ENCODE measurements around the gene HKDC1. TPM values are rescaled to one million over a fixed set of nuclear protein-coding genes. Genes with fewer than 3 reads are reported as not detected.

Gene HKDC1
- total RNA-seq, 1 experiment from 2014 or later = 35.3 TPM

- DNase-seq (ENCODE audit: low spot score) = no peak
These were observed 3.5 kb upstream of the HKDC1 start for GRCh38 chr10:69216577-69217118.

- DNase-seq (ENCODE audit: low spot score) = peak; percentile 98
These were observed 2.9 kb upstream of the HKDC1 start for GRCh38 chr10:69217119-69217754.

- no peak for DNase-seq (ENCODE audit: low spot score)
These were observed 1.3 kb upstream of the HKDC1 start for GRCh38 chr10:69218831-69219230.

- no peak for DNase-seq (ENCODE audit: low spot score)
These were observed 375 bp downstream of the HKDC1 start for GRCh38 chr10:69220507-69220906.

GRCh38 chr10:69222157-69223027 lies 2.3 kb downstream of the HKDC1 start:
- DNase-seq (ENCODE audit: low spot score) = peak; percentile 95

- DNase-seq (ENCODE audit: low spot score) = no peak
These were observed 2.9 kb downstream of the HKDC1 start for GRCh38 chr10:69223028-69223342.

GRCh38 chr10:69224862-69225657 lies 4.9 kb downstream of the HKDC1 start:
- DNase-seq (ENCODE audit: low spot score) = peak; percentile 62

- no peak for DNase-seq (ENCODE audit: low spot score)
These were observed 5.5 kb downstream of the HKDC1 start for GRCh38 chr10:69225681-69226080.

- DNase-seq (ENCODE audit: low spot score) = no peak
These were observed 6.9 kb downstream of the HKDC1 start for GRCh38 chr10:69226919-69227450.

- DNase-seq (ENCODE audit: low spot score) = no peak
These were observed 8.0 kb downstream of the HKDC1 start for GRCh38 chr10:69228151-69228550.

GRCh38 chr10:69229616-69229916 lies 9.4 kb downstream of the HKDC1 start:
- no peak for DNase-seq (ENCODE audit: low spot score)

GRCh38 chr10:69230128-69230527 lies 10.0 kb downstream of the HKDC1 start:
- DNase-seq (ENCODE audit: low spot score) = no peak

GRCh38 chr10:69232252-69232651 lies 12.1 kb downstream of the HKDC1 start:
- peak; percentile 92 for DNase-seq (ENCODE audit: low spot score)

GRCh38 chr10:69232736-69233480 lies 12.8 kb downstream of the HKDC1 start:
- DNase-seq (ENCODE audit: low spot score) = no peak

GRCh38 chr10:69234447-69234846 lies 14.3 kb downstream of the HKDC1 start:
- DNase-seq (ENCODE audit: low spot score) = no peak

GRCh38 chr10:69237528-69238159 lies 17.5 kb downstream of the HKDC1 start:
- DNase-seq (ENCODE audit: low spot score) = peak; percentile 82

- no peak for DNase-seq (ENCODE audit: low spot score)
These were observed 19.0 kb downstream of the HKDC1 start for GRCh38 chr10:69239136-69239535.

- DNase-seq (ENCODE audit: low spot score) = no peak
These were observed 19.8 kb downstream of the HKDC1 start for GRCh38 chr10:69239816-69240434.

- DNase-seq (ENCODE audit: low spot score) = no peak
These were observed 20.3 kb downstream of the HKDC1 start for GRCh38 chr10:69240455-69240854.

- peak; percentile 84 for DNase-seq (ENCODE audit: low spot score)
These were observed 21.4 kb downstream of the HKDC1 start for GRCh38 chr10:69241575-69241974.
